Adrenal gland (tissue), 5 donors: Measurements from ENCODE around the gene SYT8.
A peak's percentile ranks its signal among the peaks of the same experiment; 100 is the strongest.

Experiments used
- POLR2A ChIP-seq, 2 donors: fragments of 450-650 bp; IDR thresholded peaks; one replicate each; pipeline ENCODE4 v1.6.1; 2017; ENCODE audit warnings: antibody characterized with exemption in 2 of 2, mild to moderate bottlenecking in 2 of 2, moderate library complexity in 1 of 2
- TF ChIP-seq, protein P1 (sequence below), 6 experiments: fragments of 450-650 bp in 4 of 6; fragments of 200-600 bp in 2 of 6; sonication (generic) in 1 of 6; IDR thresholded peaks; 1 replicate in 5 of 6; 2 replicates in 1 of 6; pipeline versions ENCODE4 v1.5.1 to v1.8.0; 2016 to 2021; ENCODE audit warnings: antibody characterized with exemption in 6 of 6, mild to moderate bottlenecking in 2 of 6, moderate library complexity in 1 of 6
- donor health status: DM: no; HTN: no; CAD: no.

DNA sequence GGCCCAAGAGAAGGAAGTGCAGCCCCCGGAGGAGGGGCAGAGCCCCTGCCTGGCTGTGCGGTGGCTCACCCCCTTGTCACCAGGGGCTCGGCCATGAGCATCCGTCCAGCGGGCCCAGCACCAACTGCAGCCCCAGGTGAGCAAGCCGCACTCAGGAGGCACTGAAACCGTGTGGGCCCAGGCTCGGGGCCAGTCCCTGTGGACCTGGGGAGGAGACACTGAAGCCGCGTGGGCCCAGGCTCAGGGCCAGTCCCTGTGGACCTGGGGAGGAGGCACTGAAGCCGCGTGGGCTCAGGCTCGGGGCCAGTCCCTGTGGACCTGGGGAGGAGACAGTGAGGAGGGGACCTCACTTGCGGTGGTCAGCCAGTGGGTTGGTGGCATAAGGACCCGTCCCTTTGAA lies 32.0 kb downstream of the SYT8 start:
- TF ChIP-seq, protein P1, sequence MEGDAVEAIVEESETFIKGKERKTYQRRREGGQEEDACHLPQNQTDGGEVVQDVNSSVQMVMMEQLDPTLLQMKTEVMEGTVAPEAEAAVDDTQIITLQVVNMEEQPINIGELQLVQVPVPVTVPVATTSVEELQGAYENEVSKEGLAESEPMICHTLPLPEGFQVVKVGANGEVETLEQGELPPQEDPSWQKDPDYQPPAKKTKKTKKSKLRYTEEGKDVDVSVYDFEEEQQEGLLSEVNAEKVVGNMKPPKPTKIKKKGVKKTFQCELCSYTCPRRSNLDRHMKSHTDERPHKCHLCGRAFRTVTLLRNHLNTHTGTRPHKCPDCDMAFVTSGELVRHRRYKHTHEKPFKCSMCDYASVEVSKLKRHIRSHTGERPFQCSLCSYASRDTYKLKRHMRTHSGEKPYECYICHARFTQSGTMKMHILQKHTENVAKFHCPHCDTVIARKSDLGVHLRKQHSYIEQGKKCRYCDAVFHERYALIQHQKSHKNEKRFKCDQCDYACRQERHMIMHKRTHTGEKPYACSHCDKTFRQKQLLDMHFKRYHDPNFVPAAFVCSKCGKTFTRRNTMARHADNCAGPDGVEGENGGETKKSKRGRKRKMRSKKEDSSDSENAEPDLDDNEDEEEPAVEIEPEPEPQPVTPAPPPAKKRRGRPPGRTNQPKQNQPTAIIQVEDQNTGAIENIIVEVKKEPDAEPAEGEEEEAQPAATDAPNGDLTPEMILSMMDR (IDR thresholded peaks at IDR 0.05) = peak in 1 of 6 experiments; percentile 10
- TF ChIP-seq POLR2A (IDR thresholded peaks at IDR 0.05) = peak in 1 of 2 donors; percentile 36
